ENCODE results near the gene PARL. TPM values are rescaled to one million over a fixed set of nuclear protein-coding genes. Genes with fewer than 3 reads are reported as not detected.
A peak's percentile ranks its signal among the peaks of the same experiment; 100 is the strongest.

The PARL gene
- total and polyA plus RNA-seq, 5 experiments from 2014 or later: 45.3 to 155 (median 108) TPM

DNA sequence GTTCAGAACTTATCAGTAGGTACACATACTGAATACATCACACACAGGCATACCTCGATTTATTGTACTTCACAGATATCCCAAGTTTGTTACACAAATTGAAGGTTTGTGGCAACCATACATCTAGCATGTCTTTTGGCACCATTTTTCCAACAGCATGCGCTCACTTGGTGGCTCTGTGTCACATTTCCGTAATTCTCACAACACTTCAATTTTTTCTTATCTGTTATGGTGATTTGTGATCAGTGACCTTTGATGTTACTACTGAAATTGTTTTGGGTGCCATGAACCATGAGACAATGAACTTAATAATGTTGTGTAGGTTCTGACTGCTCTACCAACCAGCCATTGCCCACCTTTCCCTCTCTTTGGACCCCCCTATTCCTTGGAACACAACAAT is 10.8 kb downstream of the PARL start:
- Mint-ChIP-seq H3K27me3 (no peaks in the 10 kb centered on the region), H3K9me3 (no peaks in the 10 kb centered on the region), H3K4me3 (no peak overlapping the region), H3K27ac (peak overlapping the region in 1 of 10 donors; percentile 24), H3K36me3 (peaks cover 4 to 30% (median 7%) of the 10 kb centered on the region in 3 donors), H3K4me1 (peaks cover 32 to 68% (median 62%) of the 10 kb centered on the region in 4 donors)
- DNase-seq (no peak), ATAC-seq (no peak)
- POLR2A ChIA-PET: no interaction called here

DNA sequence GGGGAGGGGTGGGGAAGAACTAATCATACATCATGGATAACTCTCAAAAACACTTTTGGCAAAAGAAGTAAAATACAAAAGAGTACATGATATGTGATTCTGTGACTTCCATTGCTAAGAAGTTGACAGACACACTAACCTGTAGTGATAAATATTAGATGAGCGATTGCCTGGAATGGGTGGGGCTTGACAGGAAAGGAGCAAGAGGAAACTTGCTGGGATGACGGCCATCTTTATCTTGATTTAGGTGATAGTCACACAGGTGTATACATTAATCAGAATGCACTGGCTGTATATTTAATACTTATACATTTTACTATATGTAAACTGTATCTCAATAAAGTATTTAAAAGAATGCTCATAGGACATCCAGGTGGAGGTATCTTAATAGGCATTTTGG is 13.1 kb downstream of the PARL start:
- peaks cover under 1 to 35% (median 4%) of the 10 kb centered on the region in 3 donors for H3K36me3 Mint-ChIP-seq
- H3K4me3 Mint-ChIP-seq: peak overlapping the region in 1 of 10 donors; percentile 5
- ATAC-seq: no peak
- H3K27me3 Mint-ChIP-seq: no peaks in the 10 kb centered on the region
- no peaks in the 10 kb centered on the region for H3K9me3 Mint-ChIP-seq
- no peak for DNase-seq
- H3K27ac Mint-ChIP-seq: peak overlapping the region in 3 of 10 donors; percentile 1 to 60 (median 42)
- POLR2A ChIA-PET: no interaction called here
- peaks cover 30 to 51% (median 45%) of the 10 kb centered on the region in 4 donors for H3K4me1 Mint-ChIP-seq

DNA sequence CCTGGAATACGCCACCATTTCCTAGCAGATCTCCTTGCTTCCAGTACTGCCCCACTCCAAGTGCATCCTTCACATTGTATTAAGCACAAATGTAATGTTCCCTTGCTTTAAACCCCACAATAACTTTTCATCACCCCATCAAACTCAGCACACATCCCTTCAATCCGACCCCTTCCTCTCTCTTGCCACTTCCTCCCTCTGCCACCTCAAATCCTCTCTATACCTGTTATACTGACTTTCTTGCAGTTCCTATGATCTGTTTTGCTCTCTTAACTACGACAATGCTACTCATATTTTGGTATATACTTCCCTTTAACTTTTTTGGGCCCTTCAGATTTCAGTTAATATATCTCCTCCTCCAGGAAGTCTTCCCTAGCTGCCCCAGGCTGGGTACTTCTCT is 14.1 kb downstream of the PARL start:
- POLR2A ChIA-PET: no interaction called here
- peak in 4 of 10 donors; percentile 21 to 67 (median 40) for DNase-seq
- H3K4me3 Mint-ChIP-seq: peak overlapping the region in 5 of 10 donors; percentile 0 to 42 (median 16)

DNA sequence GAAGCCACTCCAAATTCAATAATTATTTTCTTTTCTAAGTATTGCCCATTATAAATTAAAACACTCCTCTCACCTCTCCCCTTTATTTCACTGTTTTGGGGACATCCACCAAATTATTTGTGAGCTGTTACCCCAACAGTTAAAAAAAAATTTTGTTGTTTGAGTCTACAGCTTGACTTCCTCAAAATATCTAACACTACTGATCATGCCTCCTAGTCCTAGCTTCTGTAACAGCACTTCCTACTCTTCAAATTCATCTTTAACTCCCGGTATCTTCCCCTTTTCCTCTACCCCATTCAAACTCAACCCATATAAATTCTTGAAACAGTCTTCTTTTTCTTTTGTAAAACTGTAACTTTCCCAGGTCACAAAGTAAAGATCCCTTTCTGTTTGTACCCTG is 15.9 kb downstream of the PARL start:
- ATAC-seq: no peak
- no peaks in the 10 kb centered on the region for H3K9me3 Mint-ChIP-seq
- H3K4me1 Mint-ChIP-seq: peaks cover 27 to 37% (median 33%) of the 10 kb centered on the region in 4 donors
- peaks cover 0 to 58% (median 12%) of the 10 kb centered on the region in 3 donors for H3K36me3 Mint-ChIP-seq
- DNase-seq: no peak
- peak overlapping the region in 1 of 10 donors; percentile 29 for H3K4me3 Mint-ChIP-seq
- POLR2A ChIA-PET: no interaction called here
- H3K27me3 Mint-ChIP-seq: no peaks in the 10 kb centered on the region
- H3K27ac Mint-ChIP-seq: peak overlapping the region in 4 of 10 donors; percentile 1 to 74 (median 18)

More for the DNA sequence above, 14.1 kb downstream of the PARL start:
- ATAC-seq: peak; percentile 56 to 98
- H3K9me3 Mint-ChIP-seq: no peaks in the 10 kb centered on the region
- peaks cover 0 to 40% (median 5%) of the 10 kb centered on the region in 3 donors for H3K36me3 Mint-ChIP-seq
- peak overlapping the region; percentile 1 to 67 (median 5) for H3K27ac Mint-ChIP-seq
- peaks cover 30 to 46% (median 43%) of the 10 kb centered on the region in 4 donors for H3K4me1 Mint-ChIP-seq
- H3K27me3 Mint-ChIP-seq: no peaks in the 10 kb centered on the region

DNA sequence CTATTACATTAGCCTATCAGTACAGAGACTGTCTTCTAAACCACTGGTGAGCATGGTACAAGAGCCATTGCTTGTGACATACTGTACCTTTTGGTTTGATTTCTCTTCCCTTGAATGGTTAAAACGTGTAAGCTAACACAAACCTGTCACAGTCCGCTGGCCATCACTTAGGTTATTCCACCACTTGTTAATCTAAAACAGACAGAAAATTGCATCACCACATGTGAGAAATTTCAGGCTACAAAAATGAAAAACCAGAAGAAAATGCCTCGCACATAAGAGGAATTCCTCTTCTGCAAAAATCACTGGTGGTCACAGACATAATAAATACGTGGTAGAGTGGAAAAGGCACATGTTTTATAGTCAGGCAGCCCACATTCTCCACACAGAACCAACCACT is 22.1 kb downstream of the PARL start:
- H3K4me3 Mint-ChIP-seq: no peak overlapping the region
- H3K27me3 Mint-ChIP-seq: no peaks in the 10 kb centered on the region
- DNase-seq: no peak
- H3K27ac Mint-ChIP-seq: no peak overlapping the region
- POLR2A ChIA-PET: no interaction called here
- no peaks in the 10 kb centered on the region for H3K4me1 Mint-ChIP-seq
- no peaks in the 10 kb centered on the region for H3K9me3 Mint-ChIP-seq
- peaks cover 0 to 97% (median 21%) of the 10 kb centered on the region in 3 donors for H3K36me3 Mint-ChIP-seq
- ATAC-seq: no peak

DNA sequence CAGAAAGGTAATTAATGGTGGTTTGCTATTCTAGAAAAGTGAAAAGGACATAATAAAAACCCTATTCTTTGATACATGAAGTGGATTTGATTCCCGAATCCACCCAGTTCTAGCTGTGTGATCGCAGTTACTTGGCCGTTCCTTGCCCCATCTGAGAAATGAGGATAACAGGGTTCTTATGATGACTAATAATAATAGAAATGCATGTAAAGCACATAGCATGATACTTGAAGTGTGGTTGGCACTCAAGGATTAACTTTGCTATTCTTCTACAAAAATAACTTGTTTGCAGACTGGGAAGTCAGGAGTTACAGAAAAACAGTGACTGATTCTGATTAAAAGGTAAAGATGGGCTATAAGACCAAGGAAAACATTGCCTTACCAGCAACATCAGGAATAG is 26.8 kb downstream of the PARL start:
- Mint-ChIP-seq H3K9me3 (no peaks in the 10 kb centered on the region), H3K4me3 (no peak overlapping the region)

DNA sequence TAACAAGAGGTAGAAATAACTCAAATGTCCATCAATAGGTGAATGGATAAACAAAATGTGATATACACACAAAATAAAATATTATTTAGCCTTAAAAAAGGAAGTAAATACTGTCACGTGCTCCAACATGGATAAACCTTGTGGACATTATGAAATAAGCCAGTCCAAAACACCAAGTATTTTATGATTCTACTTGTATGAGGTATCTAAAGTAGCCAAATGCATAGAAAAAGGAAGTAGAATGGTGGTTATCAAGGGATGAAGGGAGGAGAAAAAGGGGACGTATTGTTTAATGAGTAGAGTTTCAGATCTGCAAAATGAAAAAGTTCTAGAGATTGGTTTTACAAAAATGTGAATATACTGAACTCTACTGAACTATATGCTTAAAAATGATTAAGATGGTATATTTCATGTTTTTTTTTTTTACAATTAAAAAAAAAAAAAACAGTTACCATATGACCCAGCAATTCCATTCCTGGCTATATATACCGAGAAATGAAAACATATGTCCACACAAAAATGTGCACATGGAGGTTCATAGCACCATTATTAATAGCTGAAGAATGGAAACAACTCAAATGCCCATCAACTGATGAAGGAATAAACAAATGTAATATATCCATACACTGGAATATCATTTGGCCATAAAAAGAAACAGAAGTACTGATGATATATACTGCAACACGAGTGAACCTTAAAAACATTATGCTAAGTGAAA is 30.2 kb downstream of the PARL start:
- peaks cover 5 to 82% (median 7%) of the 10 kb centered on the region in 3 donors for H3K36me3 Mint-ChIP-seq
- H3K4me1 Mint-ChIP-seq: peaks cover 0 to 5% (median 2%) of the 10 kb centered on the region in 4 donors
- H3K27me3 Mint-ChIP-seq: no peaks in the 10 kb centered on the region
- POLR2A ChIA-PET: no interaction called here
- DNase-seq (no peak), ATAC-seq (no peak)
- H3K9me3 Mint-ChIP-seq: no peaks in the 10 kb centered on the region
- H3K4me3 Mint-ChIP-seq: no peak overlapping the region
- H3K27ac Mint-ChIP-seq: no peak overlapping the region

More for the DNA sequence above, 26.8 kb downstream of the PARL start:
- Mint-ChIP-seq H3K27ac (peak overlapping the region in 2 of 10 donors; percentile 12 to 29), H3K27me3 (no peaks in the 10 kb centered on the region), H3K36me3 (peaks cover 0 to 88% (median 18%) of the 10 kb centered on the region in 3 donors), H3K4me1 (peaks cover 0 to 5% (median 2%) of the 10 kb centered on the region in 4 donors)
- POLR2A ChIA-PET: no interaction called here
- DNase-seq (no peak), ATAC-seq (no peak)

DNA sequence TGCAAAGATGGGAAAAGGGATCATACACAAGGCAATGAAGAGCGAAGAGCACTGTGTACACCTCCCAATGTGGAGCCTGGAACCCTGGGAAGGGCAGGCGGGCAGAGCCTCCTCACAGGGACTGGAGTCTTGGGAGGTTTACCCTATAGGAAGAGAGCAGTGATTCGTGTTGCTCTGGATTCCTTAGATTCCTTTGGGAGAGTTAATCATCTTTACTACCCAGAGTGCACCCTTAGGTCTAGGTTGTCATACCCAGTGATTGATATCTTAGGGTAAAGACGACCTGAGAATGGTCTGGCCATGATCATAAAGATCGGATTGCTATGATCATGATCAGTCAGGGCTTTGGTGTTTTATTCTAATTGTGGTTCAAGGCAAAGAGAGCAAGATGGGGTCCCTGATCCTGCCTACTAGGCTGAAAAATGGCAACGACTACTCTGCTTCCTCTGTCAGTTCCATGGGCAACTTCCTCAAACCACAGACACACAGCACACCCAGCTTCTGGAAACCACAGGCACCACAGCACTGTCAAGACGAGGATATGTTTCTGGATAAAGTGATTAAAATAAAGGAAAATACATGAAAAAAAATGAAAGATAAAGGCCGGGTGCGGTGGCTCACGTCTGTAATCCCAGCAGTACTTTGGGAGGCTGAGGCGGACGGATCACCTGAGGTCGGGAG is 38.9 kb downstream of the PARL start:
- Mint-ChIP-seq H3K4me1 (no peaks in the 10 kb centered on the region), H3K27ac (peak overlapping the region in 4 of 10 donors; percentile 27 to 85 (median 50)), H3K27me3 (no peaks in the 10 kb centered on the region), H3K36me3 (peaks cover 6 to 84% (median 8%) of the 10 kb centered on the region in 3 donors), H3K9me3 (no peaks in the 10 kb centered on the region), H3K4me3 (no peak overlapping the region)
- no peak for DNase-seq
- ATAC-seq: no peak
- POLR2A ChIA-PET: no interaction called here

DNA sequence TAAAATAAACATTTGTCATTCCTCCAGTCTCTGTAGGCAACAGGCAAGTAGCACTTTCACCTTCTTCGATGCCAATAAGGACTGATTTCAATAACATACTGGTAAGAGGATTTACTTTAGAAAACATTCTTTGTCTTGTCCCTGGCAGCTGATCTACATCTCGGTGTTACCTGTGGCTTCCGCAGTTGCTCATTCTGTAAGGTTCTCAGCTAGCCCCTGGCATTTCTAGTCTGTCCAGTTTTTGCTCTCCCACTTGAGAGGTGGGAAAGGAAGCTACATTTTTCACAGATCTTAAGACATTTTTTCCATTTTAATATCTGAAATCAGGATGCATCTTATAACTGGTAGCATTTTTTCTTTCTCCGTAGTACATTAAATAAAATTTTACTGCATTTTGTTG is 39.6 kb downstream of the PARL start:
- DNase-seq: no peak
- H3K4me1 Mint-ChIP-seq: no peaks in the 10 kb centered on the region
- no peak overlapping the region for H3K4me3 Mint-ChIP-seq
- peak overlapping the region in 3 of 10 donors; percentile 53 to 85 (median 69) for H3K27ac Mint-ChIP-seq
- H3K27me3 Mint-ChIP-seq: no peaks in the 10 kb centered on the region
- ATAC-seq: no peak
- H3K36me3 Mint-ChIP-seq: peaks cover 3 to 81% (median 6%) of the 10 kb centered on the region in 3 donors
- POLR2A ChIA-PET: no interaction called here
- H3K9me3 Mint-ChIP-seq: no peaks in the 10 kb centered on the region

DNA sequence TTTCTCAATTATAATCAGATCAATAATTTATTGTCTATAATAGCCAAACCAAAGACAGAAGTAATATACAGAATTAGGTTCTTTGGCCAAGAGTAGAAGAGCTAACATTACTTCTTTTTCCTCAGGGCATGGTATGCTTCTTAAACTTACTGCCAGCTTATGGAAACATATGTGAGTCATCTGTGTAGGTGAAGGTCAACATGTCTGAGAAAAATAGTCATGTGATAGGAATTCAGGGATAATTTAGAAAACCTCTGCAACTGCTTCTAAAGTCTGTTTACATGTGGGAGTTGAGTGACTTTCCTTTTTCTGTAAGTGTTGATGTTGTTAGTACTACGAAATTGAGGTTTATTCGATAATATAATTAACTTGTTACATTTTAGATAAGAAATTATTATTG is 40.1 kb downstream of the PARL start:
- ATAC-seq (no peak), DNase-seq (no peak)
- Mint-ChIP-seq H3K4me3 (no peak overlapping the region), H3K36me3 (peaks cover 3 to 82% (median 6%) of the 10 kb centered on the region in 3 donors), H3K9me3 (no peaks in the 10 kb centered on the region), H3K4me1 (no peaks in the 10 kb centered on the region), H3K27ac (peak overlapping the region in 1 of 10 donors; percentile 31), H3K27me3 (no peaks in the 10 kb centered on the region)
- POLR2A ChIA-PET: no interaction called here

DNA sequence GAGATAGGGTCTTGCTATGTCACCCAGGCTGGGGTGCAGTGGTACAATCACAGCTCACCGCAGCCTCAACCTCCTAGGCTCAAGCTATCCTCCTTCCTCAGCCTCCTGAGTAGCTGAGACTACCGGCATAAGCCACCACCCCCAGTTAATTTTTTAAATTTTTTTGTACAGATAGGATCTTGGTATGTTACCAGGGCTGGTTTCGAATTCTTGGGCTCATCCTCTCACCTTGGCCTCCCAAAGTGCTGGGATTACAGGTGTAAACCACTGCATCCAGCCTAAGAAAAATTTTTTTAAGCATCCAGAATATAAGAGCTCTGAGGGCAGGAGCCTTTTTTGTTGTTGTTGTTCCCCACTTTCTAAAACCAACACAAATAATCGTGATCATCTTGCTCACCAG is 44.9 kb downstream of the PARL start:
- no peak overlapping the region for H3K4me3 Mint-ChIP-seq
- no peak for ATAC-seq
- no peaks in the 10 kb centered on the region for H3K9me3 Mint-ChIP-seq
- H3K27ac Mint-ChIP-seq: peak overlapping the region in 2 of 10 donors; percentile 6 to 41
- no peak for DNase-seq
- POLR2A ChIA-PET: interaction anchor here (2.1 kb wide), 1 partner anchor 24 kb away, joined by 6 read pairs; no protein-coding TSS in a partner anchor
- H3K36me3 Mint-ChIP-seq: peaks cover 3 to 77% (median 6%) of the 10 kb centered on the region in 3 donors
- H3K27me3 Mint-ChIP-seq: no peaks in the 10 kb centered on the region
- no peaks in the 10 kb centered on the region for H3K4me1 Mint-ChIP-seq

DNA sequence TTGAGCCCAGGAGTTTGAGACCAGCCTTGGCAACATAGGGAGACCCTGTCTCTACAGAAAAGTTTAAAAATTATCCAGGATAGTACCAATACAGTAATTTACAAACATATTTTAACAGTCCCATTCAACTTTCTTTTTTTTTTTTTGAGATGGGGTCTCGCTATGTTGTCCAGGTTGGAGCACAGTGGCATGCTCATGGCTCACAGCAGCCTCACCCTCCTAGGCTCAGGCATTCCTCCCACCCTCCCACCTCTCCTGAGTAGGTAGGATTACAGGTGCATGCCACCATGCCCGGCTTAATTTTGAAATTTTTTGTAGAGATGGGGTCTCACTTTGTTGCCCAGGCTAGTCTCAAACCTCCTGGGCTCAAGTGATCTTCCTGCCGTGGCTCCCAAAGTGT is 46.8 kb downstream of the PARL start:
- DNase-seq (no peak), ATAC-seq (no peak)
- H3K27ac Mint-ChIP-seq: no peak overlapping the region
- POLR2A ChIA-PET: no interaction called here
- H3K36me3 Mint-ChIP-seq: peaks cover 3 to 77% (median 6%) of the 10 kb centered on the region in 3 donors
- no peaks in the 10 kb centered on the region for H3K9me3 Mint-ChIP-seq
- H3K4me1 Mint-ChIP-seq: no peaks in the 10 kb centered on the region
- no peaks in the 10 kb centered on the region for H3K27me3 Mint-ChIP-seq
- H3K4me3 Mint-ChIP-seq: no peak overlapping the region

DNA sequence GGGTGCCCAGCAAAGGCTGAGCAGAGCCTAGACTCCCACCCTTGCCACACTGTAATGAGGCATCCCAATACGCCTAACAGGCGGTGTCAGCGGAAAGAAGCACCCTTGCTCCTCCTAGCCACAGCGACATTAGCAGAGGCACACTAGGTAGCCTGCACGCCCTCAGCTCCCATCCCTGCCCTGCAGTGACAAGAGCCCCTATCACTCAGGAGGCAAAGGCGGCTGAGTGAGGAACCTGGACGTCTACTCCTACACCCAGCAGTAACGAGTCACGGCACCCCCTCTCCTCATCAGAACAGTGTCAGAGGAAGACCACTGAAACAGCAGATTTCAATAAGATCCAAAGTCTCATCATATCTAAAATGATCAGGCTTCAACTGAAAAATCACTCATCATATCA is 47.3 kb downstream of the PARL start:
- H3K4me3 Mint-ChIP-seq: no peak overlapping the region
- no peaks in the 10 kb centered on the region for H3K27me3 Mint-ChIP-seq
- POLR2A ChIA-PET: no interaction called here
- H3K27ac Mint-ChIP-seq: peak overlapping the region in 4 of 10 donors; percentile 11 to 68 (median 17)
- peaks cover 3 to 80% (median 8%) of the 10 kb centered on the region in 3 donors for H3K36me3 Mint-ChIP-seq
- no peak for ATAC-seq
- no peaks in the 10 kb centered on the region for H3K9me3 Mint-ChIP-seq
- no peak for DNase-seq
- no peaks in the 10 kb centered on the region for H3K4me1 Mint-ChIP-seq

Measured in naive thymus-derived CD8-positive, alpha-beta T cell (primary cell).